ENCODE results near the gene AURKAIP1. TPM values are rescaled to one million over a fixed set of nuclear protein-coding genes. Genes with fewer than 3 reads are reported as not detected.
A peak's percentile ranks its signal among the peaks of the same experiment; 100 is the strongest.

Gene AURKAIP1
- total RNA-seq (2014; rRNA removed; shearing (Covaris generic)) = 118 and 120 TPM in 2 replicates
- polyA plus RNA-seq (2016; fragmentation: Nextera tagmentation; extraction: Ambion mirVana) = 216 and 218 TPM in 2 replicates

DNA sequence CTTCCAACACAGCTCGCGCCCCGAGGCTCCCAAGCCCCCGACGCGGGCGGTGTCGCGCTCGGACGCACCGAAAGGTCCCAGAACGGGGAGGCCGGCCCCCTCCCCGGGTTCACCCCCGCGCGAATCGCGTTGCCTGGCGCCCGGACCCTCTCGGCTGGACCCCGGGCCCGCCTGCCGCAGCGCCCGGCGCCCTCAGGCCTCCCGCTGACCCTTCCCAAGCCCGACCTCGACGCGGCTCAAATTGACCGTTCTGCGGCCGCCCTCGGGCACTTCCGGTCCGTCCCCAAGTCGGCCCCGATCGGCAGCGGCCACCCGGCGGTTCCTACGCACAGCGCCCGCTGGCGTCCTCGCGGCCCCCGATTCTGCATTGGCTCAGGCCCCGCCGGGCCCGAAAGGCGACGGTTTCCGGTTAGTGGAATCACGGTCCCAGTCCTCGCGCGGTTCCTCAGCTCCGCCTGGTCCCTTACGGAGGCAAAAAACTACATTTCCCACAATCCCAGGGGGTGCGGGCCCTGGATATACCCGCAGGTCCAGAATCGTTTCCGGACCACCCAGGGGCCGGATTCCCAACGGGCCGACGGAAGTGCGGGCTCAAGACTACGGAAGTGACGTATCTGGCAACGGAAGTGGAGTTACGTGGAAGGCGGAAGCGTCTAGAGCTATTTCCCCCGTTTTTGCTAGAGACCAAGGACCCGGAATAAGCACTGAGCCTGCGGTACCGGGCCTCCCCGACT is at the start of gene AURKAIP1:
Gene AURKAIP1 (minus strand): TSS at position 279 of the 734 bp plus-strand sequence. CDS start 451 bp downstream, outside the sequence.
- Histone ChIP-seq H4K20me1 (ENCODE audit: insufficient read depth) (no peaks in the 10 kb centered on the region), H3K4me2 (ENCODE audit: unreplicated experiment) (peak within 1 kb of the TSS; percentile 95), H3K9me2 (ENCODE audit: insufficient read depth) (no peaks in the 10 kb centered on the region), H3K9ac (peak within 1 kb of the TSS; percentile 98), H3K4me1 (ENCODE audit: insufficient read depth) (peaks cover 9% of the 10 kb centered on the region), H2AFZ (peak within 1 kb of the TSS; percentile 58), H3K27me3 (replicated peaks; ENCODE audit: insufficient read depth) (no peaks in the 10 kb centered on the region), H3K27ac (peak within 1 kb of the TSS; percentile 93), H3K9me3 (ENCODE audit: low read depth) (no peaks in the 10 kb centered on the region), H3K79me2 (ENCODE audit: insufficient read depth) (peaks cover 52% of the 10 kb centered on the region), H3K4me3 (peak within 1 kb of the TSS; percentile 85), H3K36me3 (ENCODE audit: low read depth) (no peaks in the 10 kb centered on the region), H3F3A (ENCODE audit: insufficient read depth) (peaks cover 18% of the 10 kb centered on the region; the same call in 1 of the 2 replicates)
- TF ChIP-seq EZH2 (IDR thresholded peaks at IDR 0.05; ENCODE audit: insufficient read depth, poor library complexity, severe bottlenecking) = no peak
- TF ChIP-seq EZH2phosphoT487 (IDR thresholded peaks at IDR 0.05; ENCODE audit: insufficient read depth, low read depth) = no peak
- DNase-seq = peak; percentile 100
- WGBS, 2 experiments (ENCODE audit: low coverage in 1 of 2, low lambda C conversion rate in 2 of 2, missing lambda C conversion rate in 2 of 2) = 0 to 1% methylated on average over 67 to 84 of the region's 85 CpGs
- in situ Hi-C loops (cut with MboI) = no loop called here

GRCh38 chr1:1424707-1425106 is 49.7 kb upstream of the AURKAIP1 start:
- Histone ChIP-seq H3K9ac (no peak overlapping the region), H3K27me3 (replicated peaks; ENCODE audit: insufficient read depth) (no peaks in the 10 kb centered on the region), H3K4me2 (ENCODE audit: unreplicated experiment) (no peak overlapping the region), H3K4me1 (ENCODE audit: insufficient read depth) (no peaks in the 10 kb centered on the region), H3K27ac (no peak overlapping the region), H3K9me2 (ENCODE audit: insufficient read depth) (no peaks in the 10 kb centered on the region), H3K4me3 (no peak overlapping the region), H3K36me3 (ENCODE audit: low read depth) (no peaks in the 10 kb centered on the region), H3F3A (ENCODE audit: insufficient read depth) (0 out of 2 replicates have a peak, but pooled peaks cover 3% of the 10 kb centered on the region), H3K79me2 (ENCODE audit: insufficient read depth) (no peaks in the 10 kb centered on the region), H2AFZ (no peak overlapping the region), H4K20me1 (ENCODE audit: insufficient read depth) (no peaks in the 10 kb centered on the region), H3K9me3 (ENCODE audit: low read depth) (no peaks in the 10 kb centered on the region)
- DNase-seq = no peak
- no peak for TF ChIP-seq EZH2phosphoT487 (IDR thresholded peaks at IDR 0.05; ENCODE audit: insufficient read depth, low read depth)
- no peak for TF ChIP-seq EZH2 (IDR thresholded peaks at IDR 0.05; ENCODE audit: insufficient read depth, poor library complexity, severe bottlenecking)
- in situ Hi-C loops (cut with MboI) = no loop called here
- 77 to 79% methylated on average over 14 to 15 of the region's 15 CpGs for WGBS, 2 experiments (ENCODE audit: low coverage in 1 of 2, low lambda C conversion rate in 2 of 2, missing lambda C conversion rate in 2 of 2)

DNA sequence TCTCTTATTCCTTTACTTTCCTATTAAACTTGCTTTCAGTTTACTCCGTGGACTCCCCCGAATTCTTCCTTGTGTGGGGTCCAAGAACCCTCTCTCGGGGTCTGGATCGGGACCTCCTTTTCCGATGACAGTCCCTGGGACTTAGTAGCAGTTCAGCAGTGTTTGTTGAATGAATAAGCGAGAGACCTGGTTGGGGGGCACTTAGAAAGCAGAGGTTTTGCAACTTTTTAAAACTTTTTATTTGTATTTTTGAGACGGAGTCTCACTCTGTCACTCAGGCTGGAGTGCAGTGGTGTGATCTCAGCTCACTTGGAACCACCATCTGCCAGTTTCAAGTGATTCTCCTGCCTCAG is 48.2 kb upstream of the AURKAIP1 start:
- 77% methylated on average over 7 of the region's 7 CpGs for WGBS, 2 experiments (ENCODE audit: low coverage in 1 of 2, low lambda C conversion rate in 2 of 2, missing lambda C conversion rate in 2 of 2)
- Histone ChIP-seq H2AFZ (no peak overlapping the region), H4K20me1 (ENCODE audit: insufficient read depth) (no peaks in the 10 kb centered on the region), H3K4me2 (ENCODE audit: unreplicated experiment) (no peak overlapping the region), H3K27ac (no peak overlapping the region), H3K79me2 (ENCODE audit: insufficient read depth) (no peaks in the 10 kb centered on the region), H3K4me3 (no peak overlapping the region), H3K36me3 (ENCODE audit: low read depth) (no peaks in the 10 kb centered on the region), H3K27me3 (replicated peaks; ENCODE audit: insufficient read depth) (no peaks in the 10 kb centered on the region), H3K4me1 (ENCODE audit: insufficient read depth) (no peaks in the 10 kb centered on the region), H3K9me3 (ENCODE audit: low read depth) (no peaks in the 10 kb centered on the region), H3K9ac (no peak overlapping the region), H3F3A (ENCODE audit: insufficient read depth) (no peaks in the 10 kb centered on the region), H3K9me2 (ENCODE audit: insufficient read depth) (no peaks in the 10 kb centered on the region)
- no peak for DNase-seq
- no peak for TF ChIP-seq EZH2 (IDR thresholded peaks at IDR 0.05; ENCODE audit: insufficient read depth, poor library complexity, severe bottlenecking)
- TF ChIP-seq EZH2phosphoT487 (IDR thresholded peaks at IDR 0.05; ENCODE audit: insufficient read depth, low read depth) = no peak
- in situ Hi-C loops (cut with MboI) = no loop called here

DNA sequence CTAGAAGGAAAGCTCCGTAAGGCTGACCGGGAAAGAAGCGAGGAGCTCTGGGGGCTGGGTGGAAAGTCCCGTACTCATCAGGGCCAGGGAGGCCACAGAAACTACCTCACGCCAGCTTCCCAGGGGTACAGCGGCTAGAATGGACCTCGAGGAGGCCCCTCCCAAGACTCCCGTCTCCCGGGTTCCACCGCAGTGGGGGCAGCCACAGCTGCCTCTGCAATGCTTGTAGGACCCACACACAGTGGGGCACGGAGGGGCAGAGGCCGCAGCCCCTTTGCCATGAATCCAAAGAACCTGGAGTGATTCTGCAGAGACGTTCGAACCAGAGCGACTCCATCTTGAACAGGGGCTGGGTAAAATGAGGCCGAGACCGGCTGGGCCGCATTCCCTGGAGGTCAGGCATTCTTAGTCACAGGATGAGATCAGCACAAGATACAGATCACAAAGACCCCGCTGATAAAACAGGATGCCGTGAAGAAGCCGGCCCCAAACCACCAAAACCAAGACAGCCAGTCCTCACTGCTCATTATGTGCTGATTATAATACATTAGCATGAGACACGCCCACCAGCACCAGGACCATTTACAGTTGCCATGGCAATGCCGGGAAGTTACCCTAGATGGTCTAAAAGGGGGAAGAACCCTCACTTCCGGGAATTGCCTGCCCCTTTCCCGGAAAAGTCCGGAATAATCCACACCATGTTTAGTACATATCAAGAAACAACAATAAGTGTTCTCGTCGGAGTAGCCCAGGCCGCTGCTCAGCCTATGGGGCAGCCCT is 47.6 kb upstream of the AURKAIP1 start:
- Histone ChIP-seq H3K4me1 (ENCODE audit: insufficient read depth) (no peaks in the 10 kb centered on the region), H3K27ac (no peak overlapping the region), H3K36me3 (ENCODE audit: low read depth) (no peaks in the 10 kb centered on the region), H3K4me2 (ENCODE audit: unreplicated experiment) (no peak overlapping the region), H3K4me3 (no peak overlapping the region), H3K9me3 (ENCODE audit: low read depth) (no peaks in the 10 kb centered on the region), H3K9me2 (ENCODE audit: insufficient read depth) (no peaks in the 10 kb centered on the region), H3K79me2 (ENCODE audit: insufficient read depth) (no peaks in the 10 kb centered on the region), H4K20me1 (ENCODE audit: insufficient read depth) (no peaks in the 10 kb centered on the region), H2AFZ (no peak overlapping the region), H3K27me3 (replicated peaks; ENCODE audit: insufficient read depth) (no peaks in the 10 kb centered on the region), H3K9ac (no peak overlapping the region), H3F3A (ENCODE audit: insufficient read depth) (no peaks in the 10 kb centered on the region)
- TF ChIP-seq EZH2phosphoT487 (IDR thresholded peaks at IDR 0.05; ENCODE audit: insufficient read depth, low read depth) (no peak), EZH2 (IDR thresholded peaks at IDR 0.05; ENCODE audit: insufficient read depth, poor library complexity, severe bottlenecking) (no peak)
- DNase-seq = peak; percentile 13
- in situ Hi-C loops (cut with MboI) = no loop called here
- WGBS, 2 experiments (ENCODE audit: low coverage in 1 of 2, low lambda C conversion rate in 2 of 2, missing lambda C conversion rate in 2 of 2) = 82 to 84% methylated on average over 29 of the region's 29 CpGs

Measured in GM23248 (cell line).